Esophagus squamous epithelium (tissue), 5 donors: ENCODE results near the gene RAI14. TPM values are rescaled to one million over a fixed set of nuclear protein-coding genes. Genes with fewer than 3 reads are reported as not detected.

Experiments
- DNase-seq: peaks from one replicate; lab custom pipeline; 2025; lab: John Stamatoyannopoulos, UW
- H3K27ac ChIP-seq, 4 donors: fragments of 200-600 bp; sonication (generic); one replicate each; pipeline ENCODE4 v1.5.1; 2016 to 2019; ENCODE audit warnings: mild to moderate bottlenecking in 1 of 4
- H3K27me3 ChIP-seq, 4 donors: fragments of 200-600 bp; sonication (generic); 1 replicate in 3 of 4; 2 replicates in 1 of 4; pipeline versions ENCODE4 v1.5.1 to v1.6.0; 2017 to 2021; ENCODE audit warnings: antibody characterized with exemption in 1 of 4
- H3K36me3 ChIP-seq, 3 donors: fragments of 200-600 bp; sonication (generic); one replicate each; pipeline ENCODE4 v1.5.1; 2016 to 2019
- H3K4me1 ChIP-seq, 3 donors: fragments of 200-600 bp; sonication (generic); one replicate each; pipeline ENCODE4 v1.5.1; 2017 to 2019
- H3K4me3 ChIP-seq, 4 donors: fragments of 200-600 bp; sonication (generic); 1 replicate in 3 of 4; 2 replicates in 1 of 4; pipeline ENCODE4 v1.5.1; 2016 to 2019; ENCODE audit warnings: mild to moderate bottlenecking in 2 of 4, moderate library complexity in 1 of 4
- H3K9me3 ChIP-seq, 3 donors: fragments of 200-600 bp; sonication (generic); one replicate each; pipeline ENCODE4 v1.5.1; 2016 to 2019
- CTCF ChIP-seq, 6 experiments: fragments of 450-650 bp in 4 of 6; fragments of 200-600 bp in 2 of 6; sonication (generic) in 2 of 6; IDR thresholded peaks; one replicate each; pipeline ENCODE4 v1.5.1; 2016 to 2019; ENCODE audit warnings: antibody characterized with exemption in 6 of 6, mild to moderate bottlenecking in 4 of 6, moderate library complexity in 4 of 6
- POLR2A ChIP-seq, 4 donors: fragments of 450-650 bp; IDR thresholded peaks; one replicate each; pipeline ENCODE4 v1.6.1; 2017; ENCODE audit warnings: antibody characterized with exemption in 4 of 4, mild to moderate bottlenecking in 4 of 4, moderate library complexity in 3 of 4
- WGBS, 2 donors: methylation state at CpG; one replicate each; pipeline ENCODE4 v1.1.5; 2018; 5-methylcytosine and 5-hydroxymethylcytosine counted together
- intact Hi-C: fragments of 100-400 bp; cut with DNase I; formaldehyde crosslinking; loops from one replicate; pipeline ENCODE4 v1.15.0; 2022
- total RNA-seq, 4 donors: library from RNA; depleted of rRNA; stranded (reverse); fragments of >200 nt; gene quantifications; one replicate each; pipeline ENCODE4 v1.1.0, GENCODE V29; 2016
- donor health status: DM: yes; HTN: yes; CAD: no.

The RAI14 gene
- total RNA-seq, 4 donors from 2014 or later = 5.2 to 18.7 (median 9.0) TPM

DNA sequence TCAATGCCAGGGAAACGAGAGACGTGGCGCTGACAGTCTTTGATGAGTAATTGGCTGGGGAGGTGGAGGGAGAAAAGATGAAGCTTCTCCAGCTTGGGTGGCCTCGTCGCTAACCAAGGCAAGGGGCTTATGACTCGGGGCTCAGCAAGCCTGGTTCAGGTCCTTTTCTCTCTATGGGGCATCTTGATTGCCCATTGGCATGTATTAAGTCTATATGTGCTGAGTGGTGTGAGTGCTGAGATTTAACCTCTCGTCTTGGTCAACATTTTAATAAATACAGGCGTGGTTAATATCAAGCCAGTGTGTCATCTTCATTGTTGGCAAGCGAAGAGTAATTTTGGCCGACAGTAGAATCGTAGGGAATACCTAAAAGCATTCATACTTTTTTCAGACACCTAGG is 85.9 kb downstream of the RAI14 start:
- Histone ChIP-seq H3K27ac (no peak overlapping the region), H3K4me1 (peaks cover 0 to 32% (median 8%) of the 10 kb centered on the region in 3 donors), H3K36me3 (no peaks in the 10 kb centered on the region), H3K4me3 (no peak overlapping the region), H3K9me3 (no peaks in the 10 kb centered on the region), H3K27me3 (no peaks in the 10 kb centered on the region)
- WGBS, 2 donors = 87 to 91% methylated on average over 11 of the region's 11 CpGs
- no peak for DNase-seq
- intact Hi-C loops = no loop called here
- TF ChIP-seq POLR2A (IDR thresholded peaks at IDR 0.05) (no peak), CTCF (IDR thresholded peaks at IDR 0.05) (no peak)

GRCh38 chr5:34743878-34744277 is 87.8 kb downstream of the RAI14 start:
- DNase-seq = no peak
- Histone ChIP-seq H3K9me3 (no peaks in the 10 kb centered on the region), H3K4me3 (no peak overlapping the region), H3K27ac (no peak overlapping the region), H3K4me1 (peaks cover 0 to 19% (median 3%) of the 10 kb centered on the region in 3 donors), H3K27me3 (no peaks in the 10 kb centered on the region), H3K36me3 (no peaks in the 10 kb centered on the region)
- intact Hi-C loops = no loop called here
- 57 to 65% methylated on average over 3 of the region's 3 CpGs for WGBS, 2 donors
- TF ChIP-seq CTCF (IDR thresholded peaks at IDR 0.05) = no peak
- no peak for TF ChIP-seq POLR2A (IDR thresholded peaks at IDR 0.05)

- no peak overlapping the region for H3K4me3 ChIP-seq
- H3K4me1 ChIP-seq = peaks cover 0 to 9% (median 0%) of the 10 kb centered on the region in 3 donors
- no peaks in the 10 kb centered on the region for H3K36me3 ChIP-seq
- 92 to 94% methylated on average over 3 of the region's 3 CpGs for WGBS, 2 donors
- TF ChIP-seq CTCF (IDR thresholded peaks at IDR 0.05) (no peak), POLR2A (IDR thresholded peaks at IDR 0.05) (no peak)
- no peak overlapping the region for H3K27ac ChIP-seq
- intact Hi-C loops = no loop called here
- no peaks in the 10 kb centered on the region for H3K9me3 ChIP-seq
- no peak for DNase-seq
- no peaks in the 10 kb centered on the region for H3K27me3 ChIP-seq
These were observed 92.3 kb downstream of the RAI14 start for GRCh38 chr5:34748431-34748830.

- DNase-seq = no peak
- WGBS, 2 donors = 51 to 68% methylated on average over 6 of the region's 6 CpGs
These were observed 93.3 kb downstream of the RAI14 start for GRCh38 chr5:34749431-34749873.

GRCh38 chr5:34750206-34750605 is 94.1 kb downstream of the RAI14 start:
- no peak overlapping the region for H3K27ac ChIP-seq
- DNase-seq = no peak
- H3K9me3 ChIP-seq = no peaks in the 10 kb centered on the region
- H3K4me1 ChIP-seq = peaks cover 0 to 9% (median 0%) of the 10 kb centered on the region in 3 donors
- no peak overlapping the region for H3K4me3 ChIP-seq
- intact Hi-C loops = no loop called here
- no peaks in the 10 kb centered on the region for H3K36me3 ChIP-seq
- no peaks in the 10 kb centered on the region for H3K27me3 ChIP-seq
- 84 to 85% methylated on average over 8 of the region's 8 CpGs for WGBS, 2 donors
- TF ChIP-seq CTCF (IDR thresholded peaks at IDR 0.05) (no peak), POLR2A (IDR thresholded peaks at IDR 0.05) (no peak)

More at GRCh38 chr5:34749431-34749873, 93.3 kb downstream of the RAI14 start:
- H3K4me1 ChIP-seq = peaks cover 0 to 9% (median 0%) of the 10 kb centered on the region in 3 donors
- TF ChIP-seq CTCF (IDR thresholded peaks at IDR 0.05) = no peak
- no peak for TF ChIP-seq POLR2A (IDR thresholded peaks at IDR 0.05)
- no peak overlapping the region for H3K4me3 ChIP-seq
- H3K36me3 ChIP-seq = no peaks in the 10 kb centered on the region
- H3K27ac ChIP-seq = no peak overlapping the region
- H3K9me3 ChIP-seq = no peaks in the 10 kb centered on the region
- no peaks in the 10 kb centered on the region for H3K27me3 ChIP-seq
- intact Hi-C loops = no loop called here
